ENCODE measurements around the gene SCN3B.

DNA sequence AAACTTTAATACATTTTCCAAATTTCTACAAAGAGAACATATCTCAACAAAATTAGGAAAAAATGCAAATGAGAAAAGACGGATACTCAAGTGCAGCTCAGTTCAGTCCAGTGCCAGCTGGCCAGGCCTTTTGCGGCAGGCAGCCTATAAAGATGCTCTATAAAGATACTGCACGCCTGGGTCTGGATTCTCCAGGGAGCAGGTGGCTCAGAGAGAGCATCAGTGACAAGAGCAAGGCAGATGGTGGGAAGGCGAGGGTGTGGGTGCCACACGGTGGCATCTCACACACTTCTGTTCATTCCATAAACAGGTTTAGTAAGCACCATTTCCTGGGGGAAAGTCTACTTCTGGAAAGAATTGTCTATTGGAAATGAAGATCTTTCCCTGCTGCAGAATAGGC is 18.1 kb upstream of the SCN3B start:
- TF ChIP-seq, protein P1, sequence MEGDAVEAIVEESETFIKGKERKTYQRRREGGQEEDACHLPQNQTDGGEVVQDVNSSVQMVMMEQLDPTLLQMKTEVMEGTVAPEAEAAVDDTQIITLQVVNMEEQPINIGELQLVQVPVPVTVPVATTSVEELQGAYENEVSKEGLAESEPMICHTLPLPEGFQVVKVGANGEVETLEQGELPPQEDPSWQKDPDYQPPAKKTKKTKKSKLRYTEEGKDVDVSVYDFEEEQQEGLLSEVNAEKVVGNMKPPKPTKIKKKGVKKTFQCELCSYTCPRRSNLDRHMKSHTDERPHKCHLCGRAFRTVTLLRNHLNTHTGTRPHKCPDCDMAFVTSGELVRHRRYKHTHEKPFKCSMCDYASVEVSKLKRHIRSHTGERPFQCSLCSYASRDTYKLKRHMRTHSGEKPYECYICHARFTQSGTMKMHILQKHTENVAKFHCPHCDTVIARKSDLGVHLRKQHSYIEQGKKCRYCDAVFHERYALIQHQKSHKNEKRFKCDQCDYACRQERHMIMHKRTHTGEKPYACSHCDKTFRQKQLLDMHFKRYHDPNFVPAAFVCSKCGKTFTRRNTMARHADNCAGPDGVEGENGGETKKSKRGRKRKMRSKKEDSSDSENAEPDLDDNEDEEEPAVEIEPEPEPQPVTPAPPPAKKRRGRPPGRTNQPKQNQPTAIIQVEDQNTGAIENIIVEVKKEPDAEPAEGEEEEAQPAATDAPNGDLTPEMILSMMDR (IDR thresholded peaks at IDR 0.05; ENCODE audit: low read depth, low read length) = no peak
- TF ChIP-seq POLR2A (IDR thresholded peaks at IDR 0.05; ENCODE audit: extremely low read depth, insufficient read length) (no peak), MYC (IDR thresholded peaks at IDR 0.05; ENCODE audit: low read depth, low read length) (no peak)
- TF ChIP-seq, protein P2, sequence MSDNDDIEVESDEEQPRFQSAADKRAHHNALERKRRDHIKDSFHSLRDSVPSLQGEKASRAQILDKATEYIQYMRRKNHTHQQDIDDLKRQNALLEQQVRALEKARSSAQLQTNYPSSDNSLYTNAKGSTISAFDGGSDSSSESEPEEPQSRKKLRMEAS (IDR thresholded peaks at IDR 0.05; ENCODE audit: low read depth, low read length) = no peak
